GM23248 (cell line): ENCODE data around the gene NRSN2. TPM values are rescaled to one million over a fixed set of nuclear protein-coding genes. Genes with fewer than 3 reads are reported as not detected.

Source experiments
- DNase-seq: peaks from one replicate; pipeline ENCODE4 v3.0.0-alpha.2; 2015
- H2AFZ ChIP-seq: fragments of 200-600 bp; sonication (generic); 2 replicates; pipeline ENCODE4 v1.6.1; 2016; ENCODE audit warnings: antibody characterized with exemption
- H3F3A ChIP-seq: fragments of 200-600 bp; sonication (generic); 2 replicates; pipeline ENCODE4 v1.6.1; 2016; ENCODE audit warnings: mild to moderate bottlenecking, antibody characterized with exemption, mixed run types; ENCODE audit not compliant: insufficient read depth
- H3K27ac ChIP-seq: fragments of 200-600 bp; sonication (generic); 2 replicates; pipeline ENCODE4 v1.5.1; 2016; ENCODE audit warnings: mild to moderate bottlenecking
- H3K27me3 ChIP-seq: fragments of 200-600 bp; sonication (generic); replicated peaks from 2 replicates; pipeline ENCODE4 v1.6.1; 2016; ENCODE audit warnings: mild to moderate bottlenecking; ENCODE audit not compliant: insufficient read depth
- H3K36me3 ChIP-seq: fragments of 200-600 bp; sonication (generic); 2 replicates; pipeline ENCODE4 v1.6.1; 2016; ENCODE audit warnings: low read depth, mild to moderate bottlenecking
- H3K4me1 ChIP-seq: fragments of 200-600 bp; sonication (generic); 2 replicates; pipeline ENCODE4 v1.6.1; 2016; ENCODE audit warnings: mild to moderate bottlenecking; ENCODE audit not compliant: insufficient read depth
- H3K4me2 ChIP-seq: fragments of 200-600 bp; sonication (generic); one replicate; pipeline ENCODE4 v1.6.1; 2016; ENCODE audit warnings: mild to moderate bottlenecking; ENCODE audit not compliant: unreplicated experiment
- H3K4me3 ChIP-seq: fragments of 200-600 bp; sonication (generic); 2 replicates; pipeline ENCODE4 v1.5.1; 2016; ENCODE audit warnings: mild to moderate bottlenecking
- H3K79me2 ChIP-seq: fragments of 200-600 bp; sonication (generic); 2 replicates; pipeline ENCODE4 v1.6.1; 2016; ENCODE audit warnings: mild to moderate bottlenecking; ENCODE audit not compliant: insufficient read depth
- H3K9ac ChIP-seq: fragments of 200-600 bp; sonication (generic); 2 replicates; pipeline ENCODE4 v1.6.1; 2016; ENCODE audit warnings: mild to moderate bottlenecking
- H3K9me2 ChIP-seq: fragments of 200-600 bp; sonication (generic); 2 replicates; pipeline ENCODE4 v1.6.1; 2016; ENCODE audit warnings: mixed run types, mild to moderate bottlenecking, moderate library complexity; ENCODE audit not compliant: insufficient read depth
- H3K9me3 ChIP-seq: fragments of 200-600 bp; sonication (generic); one replicate; pipeline ENCODE4 v1.6.1; 2017; ENCODE audit warnings: low read depth
- H4K20me1 ChIP-seq: fragments of 200-600 bp; sonication (generic); 2 replicates; pipeline ENCODE4 v1.6.0; 2016; ENCODE audit not compliant: insufficient read depth
- EZH2 ChIP-seq: fragments of 200-600 bp; sonication (generic); IDR thresholded peaks from 2 replicates; pipeline ENCODE4 v1.6.1; 2018; ENCODE audit warnings: antibody characterized with exemption, mild to moderate bottlenecking; ENCODE audit not compliant: insufficient read depth, poor library complexity, severe bottlenecking
- EZH2phosphoT487 ChIP-seq: fragments of 200-600 bp; sonication (generic); IDR thresholded peaks from 2 replicates; pipeline ENCODE4 v1.6.1; 2018; ENCODE audit warnings: antibody characterized with exemption, moderate library complexity, mild to moderate bottlenecking, low read depth; ENCODE audit not compliant: insufficient read depth
- whole genome bisulfite sequencing, 2 experiments: methylation state at CpG; one replicate each; pipeline ENCODE4 v1.1.6; 2015 to 2017; ENCODE audit warnings: low lambda C conversion rate in 2 of 2, low coverage in 1 of 2; ENCODE audit errors: missing lambda C conversion rate in 2 of 2; 5-methylcytosine and 5-hydroxymethylcytosine counted together
- in situ Hi-C: fragments of 300-500 bp; cut with MboI; formaldehyde crosslinking; loops from 2 replicates; pipeline ENCODE4 v1.15.0; 2020
- polyA plus RNA-seq: library from polyadenylated mRNA; unstranded; fragments of >200 nt; fragmentation: Nextera tagmentation; extraction: Ambion mirVana; gene quantifications from 2 replicates; pipeline ENCODE4 v1.2.1, GENCODE V29; 2016
- total RNA-seq: library from RNA; depleted of rRNA; stranded (reverse); fragments of >200 nt; shearing (Covaris generic); gene quantifications from 2 replicates; pipeline ENCODE4 v1.2.3, GENCODE V29; 2014

The NRSN2 gene
- total and polyA plus RNA-seq, 2 experiments from 2014 or later = 76.7 to 76.8 TPM

DNA sequence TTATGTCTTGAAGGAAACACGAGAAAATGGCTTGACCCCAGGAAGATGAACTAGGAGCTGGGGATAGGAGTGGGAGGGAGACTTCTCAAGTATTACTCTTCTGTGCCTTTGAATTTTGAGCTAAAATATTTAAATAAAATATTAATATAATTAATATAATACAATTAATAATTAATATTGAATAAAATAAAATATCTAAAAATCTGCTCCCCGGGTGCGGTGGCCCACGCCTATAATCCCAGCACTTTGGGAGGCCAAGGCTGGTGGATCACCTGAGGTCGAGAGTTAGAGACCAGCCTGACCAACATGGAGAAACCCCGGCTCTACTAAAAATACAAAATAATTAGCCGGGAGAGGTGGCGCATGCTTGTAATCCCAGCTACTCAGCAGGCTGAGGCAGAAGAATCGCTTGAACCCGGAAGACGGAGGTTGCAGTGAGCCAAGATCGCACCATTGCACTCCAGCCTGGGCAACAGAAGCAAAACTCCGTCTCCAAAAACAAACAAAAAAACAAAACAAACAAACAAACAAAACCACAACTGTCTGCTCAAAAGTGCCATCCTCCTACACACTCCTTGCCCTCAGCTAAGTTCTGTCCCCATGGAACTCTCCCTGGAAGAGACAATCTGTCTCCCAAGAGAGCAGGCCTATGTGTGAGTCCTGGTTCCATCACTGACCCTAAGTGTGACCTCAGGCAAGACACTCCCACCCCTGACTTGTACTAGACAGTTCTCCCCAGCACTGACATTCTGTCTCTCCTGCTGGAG lies 20.0 kb downstream of the NRSN2 start:
- Histone ChIP-seq H3K4me2 (no peak overlapping the region), H2AFZ (no peak overlapping the region), H3K9me2 (no peaks in the 10 kb centered on the region), H3K27me3 (no peaks in the 10 kb centered on the region), H3F3A (peaks cover 5% of the 10 kb centered on the region), H3K4me1 (peaks cover 5% of the 10 kb centered on the region), H3K4me3 (no peak overlapping the region), H3K27ac (no peak overlapping the region), H3K79me2 (no peaks in the 10 kb centered on the region), H3K36me3 (no peaks in the 10 kb centered on the region), H4K20me1 (no peaks in the 10 kb centered on the region), H3K9me3 (no peaks in the 10 kb centered on the region), H3K9ac (no peak overlapping the region)
- DNase-seq = no peak
- in situ Hi-C loops = no loop called here
- TF ChIP-seq EZH2phosphoT487 (no peak), EZH2 (no peak)
- 89 to 90% methylated on average over 13 of the region's 13 CpGs for WGBS, 2 experiments

DNA sequence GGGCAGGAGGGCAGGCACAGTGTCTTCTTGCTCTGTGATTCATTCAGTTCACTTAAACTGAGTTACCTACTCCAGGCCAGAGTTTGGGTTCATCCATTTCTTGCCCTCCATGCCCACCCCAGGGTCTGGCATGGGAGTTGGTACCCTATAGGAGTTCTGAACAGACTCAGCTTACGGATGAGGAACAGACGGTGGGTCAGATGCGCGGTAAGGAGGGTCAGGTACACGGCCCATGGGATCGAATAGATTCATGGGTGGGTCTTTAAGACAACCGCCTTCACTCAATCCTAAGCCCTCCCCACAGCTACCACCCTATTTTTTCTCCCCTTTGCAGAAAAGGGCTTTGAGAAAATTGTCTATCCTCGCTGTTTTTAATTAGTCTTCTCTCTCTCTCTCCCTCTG lies 20.6 kb downstream of the NRSN2 start:
- H3K27ac ChIP-seq = no peak overlapping the region
- no peak for DNase-seq
- no peaks in the 10 kb centered on the region for H4K20me1 ChIP-seq
- no peaks in the 10 kb centered on the region for H3K9me3 ChIP-seq
- H2AFZ ChIP-seq = no peak overlapping the region
- H3K9ac ChIP-seq = no peak overlapping the region
- no peaks in the 10 kb centered on the region for H3K9me2 ChIP-seq
- no peaks in the 10 kb centered on the region for H3K79me2 ChIP-seq
- no peaks in the 10 kb centered on the region for H3K27me3 ChIP-seq
- H3K4me3 ChIP-seq = no peak overlapping the region
- H3K4me1 ChIP-seq = peaks cover 11% of the 10 kb centered on the region
- no peak overlapping the region for H3K4me2 ChIP-seq
- in situ Hi-C loops = no loop called here
- 76 to 80% methylated on average over 8 of the region's 8 CpGs for WGBS, 2 experiments
- TF ChIP-seq EZH2phosphoT487 (no peak), EZH2 (no peak)
- H3F3A ChIP-seq = peaks cover 5% of the 10 kb centered on the region
- H3K36me3 ChIP-seq = no peaks in the 10 kb centered on the region

DNA sequence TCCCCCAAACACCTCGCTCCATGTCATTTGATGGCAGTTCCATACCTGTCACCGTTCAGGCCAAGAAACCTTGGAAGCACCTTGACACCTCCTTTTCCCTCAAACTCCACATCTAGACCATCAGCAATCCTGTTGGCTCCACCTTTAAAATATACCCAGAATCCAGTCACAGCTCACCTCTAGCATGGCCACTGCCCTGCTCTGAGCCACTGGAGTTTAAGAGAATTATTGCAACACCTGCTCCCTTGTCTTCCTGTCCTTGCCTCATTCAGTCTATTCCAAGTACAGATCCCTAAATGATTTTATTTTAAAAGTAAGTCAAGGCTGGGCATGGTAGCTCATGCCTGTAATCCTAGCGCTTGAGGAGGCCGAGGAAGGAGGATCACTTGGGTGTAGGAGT lies 22.0 kb downstream of the NRSN2 start:
- Histone ChIP-seq H3K9me3 (no peaks in the 10 kb centered on the region), H4K20me1 (no peaks in the 10 kb centered on the region), H3K79me2 (no peaks in the 10 kb centered on the region), H3K4me2 (no peak overlapping the region), H3K27me3 (no peaks in the 10 kb centered on the region), H3K4me3 (no peak overlapping the region), H3K4me1 (peaks cover 14% of the 10 kb centered on the region), H2AFZ (no peak overlapping the region), H3F3A (peaks cover 5% of the 10 kb centered on the region), H3K9ac (no peak overlapping the region), H3K27ac (no peak overlapping the region), H3K9me2 (no peaks in the 10 kb centered on the region), H3K36me3 (no peaks in the 10 kb centered on the region)
- in situ Hi-C loops = no loop called here
- DNase-seq = no peak
- 81 to 86% methylated on average over 4 of the region's 4 CpGs for WGBS, 2 experiments
- TF ChIP-seq EZH2 (no peak), EZH2phosphoT487 (no peak)

DNA sequence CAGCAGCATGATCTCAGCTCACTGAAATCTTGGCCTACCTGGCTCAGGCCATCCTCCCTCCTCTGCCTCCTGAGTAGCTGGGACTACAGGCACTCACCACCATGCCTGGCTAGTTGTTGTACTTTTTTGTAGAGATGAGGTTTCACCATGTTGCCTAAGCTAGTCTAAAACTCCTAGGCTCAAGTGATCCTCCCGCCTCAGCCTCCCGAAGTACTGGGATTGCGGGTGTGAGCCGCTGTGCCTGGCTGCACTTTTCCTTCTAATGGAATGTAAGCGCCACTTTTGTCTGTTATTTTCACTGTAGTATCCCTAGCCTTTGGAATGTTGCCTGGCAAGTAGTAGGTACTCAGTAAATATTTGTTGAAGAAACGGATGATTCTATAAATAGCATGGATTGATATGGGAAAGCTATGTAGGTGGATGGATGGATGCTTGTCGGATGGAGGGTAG lies 23.3 kb downstream of the NRSN2 start:
- DNase-seq = no peak
- Histone ChIP-seq H3F3A (peaks cover 5% of the 10 kb centered on the region), H3K79me2 (no peaks in the 10 kb centered on the region), H3K4me2 (no peak overlapping the region), H3K4me1 (peaks cover 14% of the 10 kb centered on the region), H2AFZ (peak overlapping the region; percentile 13; the same call in 1 of the 2 replicates), H3K9ac (no peak overlapping the region), H3K9me2 (no peaks in the 10 kb centered on the region), H4K20me1 (no peaks in the 10 kb centered on the region), H3K27me3 (no peaks in the 10 kb centered on the region), H3K27ac (no peak overlapping the region), H3K9me3 (no peaks in the 10 kb centered on the region), H3K4me3 (no peak overlapping the region), H3K36me3 (no peaks in the 10 kb centered on the region)
- TF ChIP-seq EZH2 = no peak
- TF ChIP-seq EZH2phosphoT487 = no peak
- 94 to 96% methylated on average over 7 of the region's 7 CpGs for WGBS, 2 experiments
- in situ Hi-C loops = no loop called here
